ENCODE measurements around the gene ARFIP2.
A peak's percentile ranks its signal among the peaks of the same experiment; 100 is the strongest.

The ARFIP2 gene

GRCh38 chr11:6440906-6441358 is 40.2 kb downstream of the ARFIP2 start, which contains the start of gene HPX:
HPX (minus strand) TSS chr11:6440987; CDS start chr11:6440963, 24 bp downstream.
- DNase-seq: no peak

- DNase-seq: peak; percentile 38
Observed at GRCh38 chr11:6438979-6439571, 42.1 kb downstream of the ARFIP2 start.

- DNase-seq: no peak
Observed at GRCh38 chr11:6437993-6438392, 43.1 kb downstream of the ARFIP2 start.

- DNase-seq: no peak
Observed at GRCh38 chr11:6437423-6437822, 43.7 kb downstream of the ARFIP2 start.

GRCh38 chr11:6433998-6434660 is 47.0 kb downstream of the ARFIP2 start:
- no peak for DNase-seq

GRCh38 chr11:6431861-6432260 is 49.3 kb downstream of the ARFIP2 start:
- no peak for DNase-seq

GRCh38 chr11:6427516-6427915 is 53.6 kb downstream of the ARFIP2 start:
- DNase-seq: no peak

Data from NCI-H446 treated with DMSO at 0.1 percent for 48 hours (cell line).